ENCODE results near the gene ALG6. TPM values are rescaled to one million over a fixed set of nuclear protein-coding genes. Genes with fewer than 3 reads are reported as not detected.
"Not testable (repeated sequence)": the region's sequence is repeated elsewhere in the genome, so short reads cannot be mapped to it uniquely, and the experiment has no call there.

The ALG6 gene
- total RNA-seq, 4 donors from 2014 or later: 6.8 to 16.5 (median 13.0) TPM

GRCh38 chr1:63466181-63466580 is 98.8 kb downstream of the ALG6 start:
- no peak for TF ChIP-seq POLR2A (IDR thresholded peaks at IDR 0.05)
- no peak for TF ChIP-seq CTCF (IDR thresholded peaks at IDR 0.05)
- intact Hi-C loops (cut with DNase I): no loop called here
- Histone ChIP-seq H3K4me1 (no peaks in the 10 kb centered on the region), H3K27me3 (no peaks in the 10 kb centered on the region), H3K36me3 (no peaks in the 10 kb centered on the region), H3K4me3 (no peak overlapping the region), H3K27ac (no peak overlapping the region), H3K9me3 (peaks cover 0 to 12% (median 4%) of the 10 kb centered on the region in 3 donors)
- WGBS, 2 donors: 70 to 82% methylated on average over 7 of the region's 7 CpGs
- DNase-seq: no peak

GRCh38 chr1:63466759-63467158 is 99.3 kb downstream of the ALG6 start:
- no peak overlapping the region for H3K27ac ChIP-seq
- H3K36me3 ChIP-seq: no peaks in the 10 kb centered on the region
- H3K27me3 ChIP-seq: no peaks in the 10 kb centered on the region
- H3K4me3 ChIP-seq: no peak overlapping the region
- peaks cover 0 to 7% (median 1%) of the 10 kb centered on the region in 3 donors for H3K9me3 ChIP-seq
- TF ChIP-seq POLR2A (IDR thresholded peaks at IDR 0.05) (no peak), CTCF (IDR thresholded peaks at IDR 0.05) (no peak)
- no peak for DNase-seq
- WGBS, 2 donors: 89 to 97% methylated on average over 3 of the region's 3 CpGs
- H3K4me1 ChIP-seq: no peaks in the 10 kb centered on the region
- intact Hi-C loops (cut with DNase I): no loop called here

GRCh38 chr1:63468683-63469082 is 101.3 kb downstream of the ALG6 start:
- H3K9me3 ChIP-seq; H3K36me3 ChIP-seq; H3K4me1 ChIP-seq; H3K4me3 ChIP-seq; H3K27me3 ChIP-seq; DNase-seq; H3K27ac ChIP-seq; intact Hi-C loops (cut with DNase I): not testable (repeated sequence)
- 91 to 95% methylated on average over 5 of the region's 5 CpGs for WGBS, 2 donors

GRCh38 chr1:63475761-63476160 is 108.3 kb downstream of the ALG6 start:
- 82 to 89% methylated on average over 7 of the region's 7 CpGs for WGBS, 2 donors
- TF ChIP-seq POLR2A (IDR thresholded peaks at IDR 0.05) (no peak), CTCF (IDR thresholded peaks at IDR 0.05) (no peak)
- no peak for DNase-seq
- Histone ChIP-seq H3K9me3 (no peaks in the 10 kb centered on the region), H3K36me3 (no peaks in the 10 kb centered on the region), H3K4me3 (no peak overlapping the region), H3K4me1 (no peaks in the 10 kb centered on the region), H3K27me3 (no peaks in the 10 kb centered on the region), H3K27ac (no peak overlapping the region)
- intact Hi-C loops (cut with DNase I): no loop called here

- no peaks in the 10 kb centered on the region for H3K27me3 ChIP-seq
- intact Hi-C loops (cut with DNase I): no loop called here
- H3K4me3 ChIP-seq: no peak overlapping the region
- WGBS, 2 donors: 83 to 88% methylated on average over 1 of the region's 1 CpG
- H3K36me3 ChIP-seq: no peaks in the 10 kb centered on the region
- TF ChIP-seq CTCF (IDR thresholded peaks at IDR 0.05) (no peak), POLR2A (IDR thresholded peaks at IDR 0.05) (no peak)
- no peaks in the 10 kb centered on the region for H3K9me3 ChIP-seq
- H3K27ac ChIP-seq: no peak overlapping the region
- H3K4me1 ChIP-seq: no peaks in the 10 kb centered on the region
- DNase-seq: no peak
Observed at GRCh38 chr1:63480057-63480456, 112.6 kb downstream of the ALG6 start.

- TF ChIP-seq CTCF (IDR thresholded peaks at IDR 0.05) (no peak), POLR2A (IDR thresholded peaks at IDR 0.05) (no peak)
- H3K4me1 ChIP-seq: no peaks in the 10 kb centered on the region
- DNase-seq: no peak
- no peaks in the 10 kb centered on the region for H3K27me3 ChIP-seq
- 94 to 95% methylated on average over 1 of the region's 1 CpG for WGBS, 2 donors
- no peaks in the 10 kb centered on the region for H3K36me3 ChIP-seq
- H3K27ac ChIP-seq: no peak overlapping the region
- no peak overlapping the region for H3K4me3 ChIP-seq
- intact Hi-C loops (cut with DNase I): no loop called here
- no peaks in the 10 kb centered on the region for H3K9me3 ChIP-seq
Observed at GRCh38 chr1:63486629-63487028, 119.2 kb downstream of the ALG6 start.

Data from esophagus squamous epithelium (tissue), 5 donors.